HG03108 (cell line): ENCODE measurements around the gene VRK3.

Experiments used
- ATAC-seq: cut with Tn5 transposase; IDR thresholded peaks from one replicate; pipeline ENCODE4 v1.9.1; 2021; ENCODE audit warnings: moderate library complexity; ENCODE audit not compliant: unreplicated experiment

The VRK3 gene

GRCh38 chr19:50036908-50037307, 11.7 kb upstream of the VRK3 start:
- ATAC-seq, result no peak

GRCh38 chr19:50030937-50031336, 5.8 kb upstream of the VRK3 start:
- ATAC-seq, result no peak

GRCh38 chr19:50030225-50030624, 5.1 kb upstream of the VRK3 start:
- ATAC-seq, result no peak

- ATAC-seq, result no peak
These were observed 1.4 kb upstream of the VRK3 start for GRCh38 chr19:50026550-50026906.

- peak; percentile 57 for ATAC-seq
These were observed 800 bp upstream of the VRK3 start, which contains the start of gene ZNF473 for GRCh38 chr19:50025794-50026549. ZNF473 (plus strand) TSS chr19:50026005; CDS start chr19:50031083, 5,078 bp downstream.

GRCh38 chr19:50024719-50025021, 502 bp downstream of the VRK3 start:
- ATAC-seq, result no peak

- ATAC-seq, result no peak
These were observed 2.3 kb downstream of the VRK3 start for GRCh38 chr19:50022823-50023222.

- ATAC-seq, result no peak
These were observed 4.7 kb downstream of the VRK3 start for GRCh38 chr19:50020481-50020880.

GRCh38 chr19:50016225-50016807, 8.9 kb downstream of the VRK3 start:
- ATAC-seq, result no peak

- no peak for ATAC-seq
These were observed 16.6 kb downstream of the VRK3 start for GRCh38 chr19:50008532-50008931.

- ATAC-seq, result no peak
These were observed 17.2 kb downstream of the VRK3 start for GRCh38 chr19:50007947-50008346.

- ATAC-seq, result no peak
These were observed 18.0 kb downstream of the VRK3 start for GRCh38 chr19:50007170-50007569.

GRCh38 chr19:50005428-50005827, 19.7 kb downstream of the VRK3 start:
- ATAC-seq, result no peak

- ATAC-seq, result peak; percentile 37
These were observed 21.3 kb downstream of the VRK3 start for GRCh38 chr19:50003810-50004419.

- ATAC-seq, result no peak
These were observed 21.9 kb downstream of the VRK3 start for GRCh38 chr19:50003254-50003788.

GRCh38 chr19:50002386-50002960, 22.7 kb downstream of the VRK3 start:
- ATAC-seq, result no peak

- no peak for ATAC-seq
These were observed 23.4 kb downstream of the VRK3 start for GRCh38 chr19:50001775-50002174.

GRCh38 chr19:50000841-50001557, 24.2 kb downstream of the VRK3 start:
- ATAC-seq, result no peak

GRCh38 chr19:50000038-50000840, 24.9 kb downstream of the VRK3 start:
- ATAC-seq, result no peak

GRCh38 chr19:49999371-50000010, 25.7 kb downstream of the VRK3 start:
- ATAC-seq, result no peak
